OCI-LY3 (cell line): ENCODE data around the gene OR7C1.

ENCODE experiments used
- EZH2phosphoT487 ChIP-seq: fragments of 200-600 bp; shearing (Covaris generic); IDR thresholded peaks from 2 replicates; pipeline ENCODE4 v1.6.1; 2018; ENCODE audit warnings: antibody characterized with exemption, mixed run types, low read depth
- TF ChIP-seq, protein P1 (sequence below): fragments of 200-600, 300-600 bp; sonication (generic); IDR thresholded peaks from 2 replicates; pipeline ENCODE4 v1.5.1; 2014; ENCODE audit warnings: antibody characterized with exemption, low read length, low read depth

DNA sequence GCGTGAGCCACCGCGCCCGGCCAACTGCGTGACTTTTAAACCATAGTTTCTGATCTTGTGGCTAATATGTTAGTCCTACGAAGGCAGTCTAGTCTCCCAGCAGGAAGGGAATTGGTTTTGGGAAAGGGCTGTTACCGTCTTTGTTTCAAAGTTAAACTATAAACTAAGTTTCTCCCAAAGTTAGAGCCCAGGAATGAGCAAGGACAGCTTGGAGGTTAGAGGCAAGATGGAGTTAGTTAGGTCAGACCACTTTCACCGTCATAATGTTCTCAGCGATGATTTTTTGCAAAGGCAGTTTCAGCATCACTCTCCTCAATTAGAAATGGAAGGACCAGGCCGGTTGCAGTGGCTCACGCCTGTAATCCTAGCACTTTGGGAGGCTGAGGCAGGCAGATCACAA, 39.0 kb downstream of the OR7C1 start:
- TF ChIP-seq, protein P1, sequence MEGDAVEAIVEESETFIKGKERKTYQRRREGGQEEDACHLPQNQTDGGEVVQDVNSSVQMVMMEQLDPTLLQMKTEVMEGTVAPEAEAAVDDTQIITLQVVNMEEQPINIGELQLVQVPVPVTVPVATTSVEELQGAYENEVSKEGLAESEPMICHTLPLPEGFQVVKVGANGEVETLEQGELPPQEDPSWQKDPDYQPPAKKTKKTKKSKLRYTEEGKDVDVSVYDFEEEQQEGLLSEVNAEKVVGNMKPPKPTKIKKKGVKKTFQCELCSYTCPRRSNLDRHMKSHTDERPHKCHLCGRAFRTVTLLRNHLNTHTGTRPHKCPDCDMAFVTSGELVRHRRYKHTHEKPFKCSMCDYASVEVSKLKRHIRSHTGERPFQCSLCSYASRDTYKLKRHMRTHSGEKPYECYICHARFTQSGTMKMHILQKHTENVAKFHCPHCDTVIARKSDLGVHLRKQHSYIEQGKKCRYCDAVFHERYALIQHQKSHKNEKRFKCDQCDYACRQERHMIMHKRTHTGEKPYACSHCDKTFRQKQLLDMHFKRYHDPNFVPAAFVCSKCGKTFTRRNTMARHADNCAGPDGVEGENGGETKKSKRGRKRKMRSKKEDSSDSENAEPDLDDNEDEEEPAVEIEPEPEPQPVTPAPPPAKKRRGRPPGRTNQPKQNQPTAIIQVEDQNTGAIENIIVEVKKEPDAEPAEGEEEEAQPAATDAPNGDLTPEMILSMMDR, result no peak
- TF ChIP-seq EZH2phosphoT487, result no peak
